ENCODE results near the gene OBSCN. TPM values are rescaled to one million over a fixed set of nuclear protein-coding genes. Genes with fewer than 3 reads are reported as not detected.

Gene OBSCN
- total and polyA plus RNA-seq, 7 experiments from 2014 or later: 1.3 to 132 (median 76.4) TPM

GRCh38 chr1:228376651-228377631 lies 169.1 kb downstream of the OBSCN start:
- Mint-ChIP-seq H3K9me3 (no peaks in the 10 kb centered on the region), H3K4me1 (peaks cover 6 to 18% (median 8%) of the 10 kb centered on the region in 7 donors), H3K36me3 (peaks cover 0 to 4% (median 0%) of the 10 kb centered on the region in 5 donors), H3K27ac (no peak overlapping the region), H3K27me3 (peaks cover 0 to 32% (median 7%) of the 10 kb centered on the region in 5 donors), H3K4me3 (peak overlapping the region in 7 of 10 donors; percentile 29 to 83 (median 45))
- Histone ChIP-seq H3K4me3 (ENCODE audit: low read length) (no peak overlapping the region), H3K27ac (ENCODE audit: low read depth, low read length) (no peak overlapping the region), H3K36me3 (ENCODE audit: control insufficient read depth in 2 of 3, insufficient read depth in 3 of 3, low read length in 3 of 3) (peaks cover 0 to 7% (median 0%) of the 10 kb centered on the region in 3 experiments), H3K4me1 (ENCODE audit: control insufficient read depth in 2 of 2, insufficient read depth in 2 of 2, low read length in 2 of 2) (no peaks in the 10 kb centered on the region), H3K27me3 (ENCODE audit: control insufficient read depth in 2 of 2, insufficient read depth in 2 of 2, low read length in 2 of 2) (peaks cover 0 to 4% of the 10 kb centered on the region in 2 donors), H3K9me3 (ENCODE audit: control insufficient read depth in 2 of 3, low read length in 3 of 3) (no peaks in the 10 kb centered on the region)
- DNase-seq: peak in 1 of 9 donors; percentile 4
- POLR2A ChIA-PET: no interaction called here
- intact Hi-C loops (cut with micrococcal nuclease): loop anchor here in 1 of 2 donors (5.0 kb wide), 1 partner anchor 125 kb away; no protein-coding TSS in a partner anchor
- CTCF ChIA-PET: no interaction called here
- ATAC-seq: no peak

GRCh38 chr1:228377664-228378089 lies 169.8 kb downstream of the OBSCN start:
- Mint-ChIP-seq H3K4me3 (peak overlapping the region in 8 of 10 donors; percentile 29 to 83 (median 52)), H3K9me3 (no peaks in the 10 kb centered on the region), H3K27ac (peak overlapping the region in 1 of 9 donors; percentile 48), H3K4me1 (peaks cover 6 to 18% (median 8%) of the 10 kb centered on the region in 7 donors), H3K27me3 (peaks cover 0 to 36% (median 9%) of the 10 kb centered on the region in 5 donors), H3K36me3 (peaks cover 0 to 4% (median 0%) of the 10 kb centered on the region in 5 donors)
- CTCF ChIA-PET: no interaction called here
- H3K36me3 ChIP-seq (ENCODE audit: control insufficient read depth in 2 of 3, insufficient read depth in 3 of 3, low read length in 3 of 3): peaks cover 0 to 7% (median 0%) of the 10 kb centered on the region in 3 experiments
- DNase-seq: peak in 1 of 9 donors; percentile 8
- intact Hi-C loops (cut with micrococcal nuclease): loop anchor here (1.0 to 5.0 kb wide), 9 partner anchors 39 to 247 kb away; partner anchors contain the start of genes RNF187 (in 1 of the 2) and TRIM17 (in 1 of the 2)
- H3K27me3 ChIP-seq (ENCODE audit: control insufficient read depth in 2 of 2, insufficient read depth in 2 of 2, low read length in 2 of 2): peaks cover 0 to 4% of the 10 kb centered on the region in 2 donors
- no peak for ATAC-seq
- no peaks in the 10 kb centered on the region for H3K9me3 ChIP-seq (ENCODE audit: control insufficient read depth in 2 of 3, low read length in 3 of 3)
- H3K27ac ChIP-seq (ENCODE audit: low read depth, low read length): no peak overlapping the region
- no peak overlapping the region for H3K4me3 ChIP-seq (ENCODE audit: low read length)
- H3K4me1 ChIP-seq (ENCODE audit: control insufficient read depth in 2 of 2, insufficient read depth in 2 of 2, low read length in 2 of 2): no peaks in the 10 kb centered on the region
- POLR2A ChIA-PET: no interaction called here

DNA sequence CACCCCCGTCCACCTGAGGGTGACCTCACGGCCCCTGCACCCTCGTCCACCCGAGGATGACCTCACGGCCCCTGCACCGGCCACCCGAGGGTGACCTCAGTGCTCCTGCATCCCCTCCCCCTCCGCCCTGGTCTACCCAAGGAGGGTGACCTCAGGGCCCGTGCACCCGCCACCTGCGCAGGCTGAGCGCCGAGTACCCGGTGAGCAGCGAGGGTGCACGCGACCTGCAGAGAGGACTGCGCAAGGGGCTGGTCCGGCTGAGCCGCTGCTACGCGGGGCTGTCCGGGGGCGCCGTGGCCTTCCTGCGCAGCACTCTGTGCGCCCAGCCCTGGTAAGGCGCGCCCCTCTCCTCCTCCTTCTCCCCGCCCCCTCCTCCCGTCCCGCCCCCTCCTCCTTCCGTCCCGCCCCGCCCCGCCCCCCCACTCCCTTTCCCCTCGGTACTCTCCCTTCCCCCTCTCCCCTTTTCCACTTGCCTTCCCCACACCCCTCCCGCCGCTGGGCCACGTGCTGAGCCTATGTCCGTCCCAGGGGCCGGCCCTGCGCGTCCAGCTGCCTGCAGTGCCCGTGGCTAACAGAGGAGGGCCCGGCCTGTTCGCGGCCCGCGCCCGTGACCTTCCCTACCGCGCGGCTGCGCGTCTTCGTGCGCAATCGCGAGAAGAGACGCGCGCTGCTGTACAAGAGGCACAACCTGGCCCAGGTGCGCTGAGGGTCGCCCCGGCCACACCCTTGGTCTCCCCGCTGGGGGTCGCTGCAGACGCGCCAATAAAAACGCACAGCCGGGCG lies 170.4 kb downstream of the OBSCN start:
- POLR2A ChIA-PET: no interaction called here
- peak overlapping the region in 4 of 9 donors; percentile 28 to 72 (median 51) for H3K27ac Mint-ChIP-seq
- no peaks in the 10 kb centered on the region for H3K9me3 ChIP-seq (ENCODE audit: control insufficient read depth in 2 of 3, low read length in 3 of 3)
- intact Hi-C loops (cut with micrococcal nuclease): loop anchor here (1.0 to 5.0 kb wide), 9 partner anchors 38 to 247 kb away; partner anchors contain the start of genes RNF187 (in 1 of the 2) and TRIM17 (in 1 of the 2)
- peaks cover 0 to 4% of the 10 kb centered on the region in 2 donors for H3K27me3 ChIP-seq (ENCODE audit: control insufficient read depth in 2 of 2, insufficient read depth in 2 of 2, low read length in 2 of 2)
- H3K4me3 ChIP-seq (ENCODE audit: low read length): peak overlapping the region; percentile 37
- peaks cover 0 to 7% (median 0%) of the 10 kb centered on the region in 3 experiments for H3K36me3 ChIP-seq (ENCODE audit: control insufficient read depth in 2 of 3, insufficient read depth in 3 of 3, low read length in 3 of 3)
- H3K27ac ChIP-seq (ENCODE audit: low read depth, low read length): no peak overlapping the region
- H3K9me3 Mint-ChIP-seq: no peaks in the 10 kb centered on the region
- peaks cover 0 to 4% (median 0%) of the 10 kb centered on the region in 5 donors for H3K36me3 Mint-ChIP-seq
- H3K4me3 Mint-ChIP-seq: peak overlapping the region; percentile 80 to 90 (median 84)
- DNase-seq (peak; percentile 37 to 75 (median 61)), ATAC-seq (peak; percentile 58)
- H3K4me1 Mint-ChIP-seq: peaks cover 6 to 18% (median 8%) of the 10 kb centered on the region in 7 donors
- H3K4me1 ChIP-seq (ENCODE audit: control insufficient read depth in 2 of 2, insufficient read depth in 2 of 2, low read length in 2 of 2): no peaks in the 10 kb centered on the region
- H3K27me3 Mint-ChIP-seq: peaks cover 0 to 42% (median 9%) of the 10 kb centered on the region in 5 donors
- CTCF ChIA-PET: no interaction called here

DNA sequence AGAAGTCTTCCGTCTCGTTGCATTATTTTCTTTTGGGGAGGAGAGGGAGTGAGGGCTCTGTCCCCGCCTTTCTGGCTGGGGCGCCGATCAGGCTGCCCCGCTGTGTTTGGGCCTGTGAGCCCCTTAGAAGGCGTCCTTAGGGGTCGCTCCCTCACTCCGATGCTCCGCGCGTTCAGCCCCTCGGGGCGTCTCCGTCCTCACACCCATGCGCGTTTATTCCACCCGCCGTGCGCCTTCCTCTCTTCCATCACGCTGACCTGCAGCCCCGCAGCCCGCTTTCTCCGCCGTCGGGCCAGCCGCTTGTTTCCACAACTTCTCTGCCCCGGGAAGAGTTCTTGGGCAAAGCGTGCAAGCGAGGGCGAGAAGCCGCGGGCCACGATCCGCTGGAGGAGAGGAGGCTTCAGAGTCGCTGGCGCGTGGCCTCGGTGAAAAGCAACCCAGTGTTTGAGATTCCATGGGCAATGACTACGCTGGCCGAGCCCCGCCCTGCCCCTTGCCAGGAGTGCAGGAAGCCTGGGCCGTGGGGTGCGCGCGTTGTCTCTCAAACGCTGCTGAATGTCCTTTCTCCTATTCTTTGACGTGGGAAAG lies 171.1 kb downstream of the OBSCN start:
- ATAC-seq: no peak
- H3K36me3 ChIP-seq (ENCODE audit: control insufficient read depth in 2 of 3, insufficient read depth in 3 of 3, low read length in 3 of 3): peaks cover 0 to 7% (median 0%) of the 10 kb centered on the region in 3 experiments
- H3K27me3 Mint-ChIP-seq: peaks cover 0 to 47% (median 9%) of the 10 kb centered on the region in 5 donors
- no peak overlapping the region for H3K27ac ChIP-seq (ENCODE audit: low read depth, low read length)
- H3K4me1 ChIP-seq (ENCODE audit: control insufficient read depth in 2 of 2, insufficient read depth in 2 of 2, low read length in 2 of 2): no peaks in the 10 kb centered on the region
- no peaks in the 10 kb centered on the region for H3K9me3 ChIP-seq (ENCODE audit: control insufficient read depth in 2 of 3, low read length in 3 of 3)
- ChIA-PET POLR2A (interaction anchor here (0.5 kb wide), 1 partner anchor 116 kb away, joined by 3 read pairs; no protein-coding TSS in a partner anchor), CTCF (no interaction called here)
- intact Hi-C loops (cut with micrococcal nuclease): loop anchor here (1.0 to 5.0 kb wide), 10 partner anchors 25 to 248 kb away; partner anchors contain the start of genes RNF187 (in 1 of the 2) and TRIM17 (in 1 of the 2)
- peaks cover 0 to 4% of the 10 kb centered on the region in 2 donors for H3K27me3 ChIP-seq (ENCODE audit: control insufficient read depth in 2 of 2, insufficient read depth in 2 of 2, low read length in 2 of 2)
- peaks cover 0 to 4% (median 0%) of the 10 kb centered on the region in 5 donors for H3K36me3 Mint-ChIP-seq
- peak overlapping the region in 5 of 9 donors; percentile 25 to 72 (median 32) for H3K27ac Mint-ChIP-seq
- peak in 1 of 9 donors; percentile 16 for DNase-seq
- H3K4me3 Mint-ChIP-seq: peak overlapping the region; percentile 80 to 90 (median 84)
- H3K9me3 Mint-ChIP-seq: no peaks in the 10 kb centered on the region
- peaks cover 6 to 18% (median 8%) of the 10 kb centered on the region in 7 donors for H3K4me1 Mint-ChIP-seq
- peak overlapping the region; percentile 37 for H3K4me3 ChIP-seq (ENCODE audit: low read length)

DNA sequence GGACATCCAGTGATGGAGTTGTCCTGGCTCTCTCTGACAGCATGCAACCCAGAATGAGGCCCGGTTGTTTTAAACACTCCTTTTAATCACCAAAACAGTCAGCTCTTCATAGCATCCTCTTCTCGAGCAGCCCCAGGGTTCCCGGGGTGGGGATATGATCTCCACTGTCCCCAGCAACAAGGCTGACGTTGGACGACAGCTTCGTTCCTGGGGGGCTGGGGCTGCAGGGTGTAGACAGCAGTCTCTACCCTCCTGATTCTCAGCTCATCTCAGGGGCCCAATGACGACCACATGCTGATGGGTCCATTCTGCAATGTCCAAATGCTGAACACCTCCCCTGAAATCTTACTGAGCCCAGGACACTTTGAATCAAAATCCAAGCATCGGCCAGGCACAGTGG lies 171.8 kb downstream of the OBSCN start:
- Mint-ChIP-seq H3K36me3 (peaks cover 0 to 4% (median 0%) of the 10 kb centered on the region in 5 donors), H3K27me3 (peaks cover 0 to 47% (median 9%) of the 10 kb centered on the region in 5 donors)

More for the DNA sequence above, 171.8 kb downstream of the OBSCN start:
- DNase-seq: no peak
- no peak for ATAC-seq
- H3K4me1 Mint-ChIP-seq: peaks cover 6 to 18% (median 8%) of the 10 kb centered on the region in 7 donors
- ChIA-PET CTCF (no interaction called here), POLR2A (interaction anchor here (0.5 kb wide), 1 partner anchor 116 kb away, joined by 3 read pairs; no protein-coding TSS in a partner anchor)
- Histone ChIP-seq H3K36me3 (ENCODE audit: control insufficient read depth in 2 of 3, insufficient read depth in 3 of 3, low read length in 3 of 3) (peaks cover 0 to 3% (median 0%) of the 10 kb centered on the region in 3 experiments), H3K27ac (ENCODE audit: low read depth, low read length) (no peak overlapping the region), H3K27me3 (ENCODE audit: control insufficient read depth in 2 of 2, insufficient read depth in 2 of 2, low read length in 2 of 2) (peaks cover 0 to 4% of the 10 kb centered on the region in 2 donors), H3K9me3 (ENCODE audit: control insufficient read depth in 2 of 3, low read length in 3 of 3) (no peaks in the 10 kb centered on the region), H3K4me1 (ENCODE audit: control insufficient read depth in 2 of 2, insufficient read depth in 2 of 2, low read length in 2 of 2) (no peaks in the 10 kb centered on the region), H3K4me3 (ENCODE audit: low read length) (no peak overlapping the region)
- intact Hi-C loops (cut with micrococcal nuclease): loop anchor here (1.0 to 5.0 kb wide), 6 partner anchors 25 to 249 kb away; partner anchors contain the start of gene RNF187 (in 1 of the 2)
- H3K27ac Mint-ChIP-seq: no peak overlapping the region
- H3K9me3 Mint-ChIP-seq: no peaks in the 10 kb centered on the region
- peak overlapping the region in 8 of 10 donors; percentile 70 to 90 (median 84) for H3K4me3 Mint-ChIP-seq

Measured in naive thymus-derived CD4-positive, alpha-beta T cell (primary cell).